DND-41 (cell line): ENCODE measurements around the gene TTYH3.

Source experiments
- CTCF ChIP-seq: IDR thresholded peaks from 2 replicates; pipeline ENCODE4 v1.5.1; 2012; ENCODE audit warnings: borderline replicate concordance, low read length, moderate library complexity, mild to moderate bottlenecking; ENCODE audit not compliant: poor library complexity, severe bottlenecking; ENCODE audit errors: extremely low read depth
- EZH2 ChIP-seq: IDR thresholded peaks from 3 replicates; pipeline ENCODE4 v1.6.1; 2012; ENCODE audit warnings: borderline replicate concordance, low read depth, mild to moderate bottlenecking, moderate library complexity, low read length, inconsistent platforms; ENCODE audit not compliant: severe bottlenecking

GRCh38 chr7:2651336-2651735, 19.6 kb downstream of the TTYH3 start:
- TF ChIP-seq CTCF = peak; percentile 5
- no peak for TF ChIP-seq EZH2
